ENCODE results near the gene EIF4E2. TPM values are rescaled to one million over a fixed set of nuclear protein-coding genes. Genes with fewer than 3 reads are reported as not detected.

The EIF4E2 gene
- total RNA-seq, 2 donors from 2014 or later = 39.2 to 40.6 TPM

DNA sequence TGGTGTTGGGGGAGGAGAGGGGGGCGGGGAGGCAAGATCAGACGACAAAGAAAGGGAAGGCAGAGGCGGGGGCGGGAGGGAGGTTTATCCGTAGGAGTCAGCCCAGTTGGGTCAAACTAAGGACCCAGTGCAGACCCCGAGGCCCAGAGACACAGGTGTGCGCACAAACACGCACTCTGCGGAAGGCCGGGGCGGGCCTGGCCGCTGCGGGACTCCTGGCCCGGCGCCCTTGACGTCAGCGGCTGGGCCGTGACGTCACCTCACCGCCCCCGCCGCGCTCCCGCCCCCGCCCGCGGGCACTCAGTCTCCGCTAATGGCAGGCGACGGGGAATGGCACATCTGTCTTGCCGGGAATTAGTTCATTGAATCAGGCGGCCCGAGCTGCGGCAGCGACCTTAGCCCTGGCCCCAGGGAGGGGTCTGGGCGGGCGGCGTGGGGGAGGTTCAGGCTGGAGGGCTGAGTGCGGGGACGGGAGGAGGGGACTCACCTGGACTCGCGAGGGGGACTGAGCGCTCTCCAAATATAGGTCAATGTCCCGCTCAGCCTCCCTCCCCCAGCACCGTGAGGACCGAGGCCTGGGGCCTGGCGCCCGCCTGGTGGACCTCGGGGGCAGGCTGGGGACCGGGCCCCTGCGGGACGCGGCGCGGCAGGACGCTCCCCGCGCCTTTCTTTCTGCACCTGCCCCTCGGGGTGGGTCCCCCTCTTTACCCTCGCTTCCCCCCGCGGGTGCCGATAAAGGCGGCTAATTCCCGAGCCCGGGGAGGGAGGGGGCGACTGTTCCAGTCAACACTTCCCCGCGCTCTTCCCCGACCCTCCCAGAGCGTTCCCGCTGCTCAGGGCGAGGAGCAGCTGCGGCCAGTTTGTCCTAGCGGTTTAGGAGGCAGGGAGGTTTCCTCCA is 47.3 kb upstream of the EIF4E2 start:
- Histone ChIP-seq H3K27me3 (replicated peaks; ENCODE audit: insufficient read depth) (no peaks in the 10 kb centered on the region), H3K9me3 (no peaks in the 10 kb centered on the region), H3K27ac (no peak overlapping the region), H3K4me3 (peak overlapping the region; percentile 24 to 43), H3K4me1 (replicated peaks) (no peaks in the 10 kb centered on the region), H3K36me3 (no peaks in the 10 kb centered on the region)
- TF ChIP-seq POLR2A (IDR thresholded peaks at IDR 0.05) (no peak), POLR2AphosphoS5 (IDR thresholded peaks at IDR 0.05) (no peak)
- TF ChIP-seq, protein P1, sequence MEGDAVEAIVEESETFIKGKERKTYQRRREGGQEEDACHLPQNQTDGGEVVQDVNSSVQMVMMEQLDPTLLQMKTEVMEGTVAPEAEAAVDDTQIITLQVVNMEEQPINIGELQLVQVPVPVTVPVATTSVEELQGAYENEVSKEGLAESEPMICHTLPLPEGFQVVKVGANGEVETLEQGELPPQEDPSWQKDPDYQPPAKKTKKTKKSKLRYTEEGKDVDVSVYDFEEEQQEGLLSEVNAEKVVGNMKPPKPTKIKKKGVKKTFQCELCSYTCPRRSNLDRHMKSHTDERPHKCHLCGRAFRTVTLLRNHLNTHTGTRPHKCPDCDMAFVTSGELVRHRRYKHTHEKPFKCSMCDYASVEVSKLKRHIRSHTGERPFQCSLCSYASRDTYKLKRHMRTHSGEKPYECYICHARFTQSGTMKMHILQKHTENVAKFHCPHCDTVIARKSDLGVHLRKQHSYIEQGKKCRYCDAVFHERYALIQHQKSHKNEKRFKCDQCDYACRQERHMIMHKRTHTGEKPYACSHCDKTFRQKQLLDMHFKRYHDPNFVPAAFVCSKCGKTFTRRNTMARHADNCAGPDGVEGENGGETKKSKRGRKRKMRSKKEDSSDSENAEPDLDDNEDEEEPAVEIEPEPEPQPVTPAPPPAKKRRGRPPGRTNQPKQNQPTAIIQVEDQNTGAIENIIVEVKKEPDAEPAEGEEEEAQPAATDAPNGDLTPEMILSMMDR (IDR thresholded peaks at IDR 0.05) = no peak
- WGBS = 1% methylated on average over 67 of the region's 75 CpGs
- intact Hi-C loops (cut with DNase I) = no loop called here
- DNase-seq (ENCODE audit: low spot score) = no peak

DNA sequence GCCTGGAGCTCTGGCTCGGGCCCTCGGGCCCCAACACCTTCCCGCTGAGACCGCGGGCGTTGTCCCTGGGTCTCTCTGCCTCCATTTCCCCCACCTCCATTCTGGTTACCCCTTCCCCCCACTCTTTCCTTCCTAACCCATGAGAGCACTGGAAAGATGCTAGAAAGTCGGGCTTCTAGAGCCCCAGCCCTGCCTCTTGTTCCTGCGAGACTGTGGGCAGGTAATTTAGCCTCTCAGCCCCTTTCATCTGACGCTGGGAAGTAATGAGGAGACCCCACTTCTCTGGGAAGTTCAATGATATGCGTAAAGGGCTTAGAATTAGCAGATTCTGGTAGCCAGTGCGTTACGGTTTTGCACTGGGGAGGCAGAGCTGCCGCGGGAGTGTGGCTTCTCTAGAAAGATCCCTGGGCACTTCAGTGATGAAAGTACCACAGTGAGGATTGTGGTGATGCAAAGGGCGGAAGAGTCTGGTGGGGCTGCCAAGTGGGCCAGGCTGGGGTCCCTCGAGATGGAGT is 46.6 kb upstream of the EIF4E2 start:
- H3K27ac ChIP-seq = no peak overlapping the region
- no peaks in the 10 kb centered on the region for H3K36me3 ChIP-seq

DNA sequence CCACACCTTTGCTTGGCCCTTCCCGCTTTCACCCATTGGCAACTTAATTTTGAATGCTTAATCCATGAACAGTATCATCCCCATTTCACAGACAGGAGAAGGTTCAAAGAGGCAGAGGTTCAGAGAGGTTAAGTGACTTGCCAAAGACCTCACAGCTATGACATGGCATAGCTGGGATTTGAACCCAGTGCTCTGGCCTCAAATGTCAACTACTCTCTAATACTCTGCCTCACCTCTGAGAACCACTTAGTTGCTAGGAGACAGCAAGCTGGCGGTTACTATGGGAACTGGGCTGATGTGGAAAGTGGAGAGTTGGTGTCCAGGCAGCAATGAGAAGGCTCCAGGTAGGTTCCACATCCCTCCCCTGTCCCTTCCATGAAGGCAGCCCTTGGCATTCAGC is 46.1 kb upstream of the EIF4E2 start:
- Histone ChIP-seq H3K4me1 (replicated peaks) (no peaks in the 10 kb centered on the region), H3K9me3 (no peaks in the 10 kb centered on the region), H3K27me3 (replicated peaks; ENCODE audit: insufficient read depth) (no peaks in the 10 kb centered on the region), H3K4me3 (no peak overlapping the region), H3K27ac (no peak overlapping the region), H3K36me3 (no peaks in the 10 kb centered on the region)
- intact Hi-C loops (cut with DNase I) = no loop called here
- DNase-seq (ENCODE audit: low spot score) = no peak
- WGBS = 93% methylated on average over 2 of the region's 2 CpGs
- TF ChIP-seq, protein P1 (IDR thresholded peaks at IDR 0.05) = no peak

More for the DNA sequence above, 46.6 kb upstream of the EIF4E2 start:
- intact Hi-C loops (cut with DNase I) = no loop called here
- Histone ChIP-seq H3K9me3 (no peaks in the 10 kb centered on the region), H3K4me3 (peak overlapping the region in 1 of 2 donors; percentile 43), H3K27me3 (replicated peaks; ENCODE audit: insufficient read depth) (no peaks in the 10 kb centered on the region), H3K4me1 (replicated peaks) (no peaks in the 10 kb centered on the region)
- TF ChIP-seq POLR2AphosphoS5 (IDR thresholded peaks at IDR 0.05) = no peak
- TF ChIP-seq POLR2A (IDR thresholded peaks at IDR 0.05) = no peak
- TF ChIP-seq, protein P1 (IDR thresholded peaks at IDR 0.05) = no peak
- whole genome bisulfite sequencing = 44% methylated on average over 16 of the region's 16 CpGs
- no peak for DNase-seq (ENCODE audit: low spot score)

DNA sequence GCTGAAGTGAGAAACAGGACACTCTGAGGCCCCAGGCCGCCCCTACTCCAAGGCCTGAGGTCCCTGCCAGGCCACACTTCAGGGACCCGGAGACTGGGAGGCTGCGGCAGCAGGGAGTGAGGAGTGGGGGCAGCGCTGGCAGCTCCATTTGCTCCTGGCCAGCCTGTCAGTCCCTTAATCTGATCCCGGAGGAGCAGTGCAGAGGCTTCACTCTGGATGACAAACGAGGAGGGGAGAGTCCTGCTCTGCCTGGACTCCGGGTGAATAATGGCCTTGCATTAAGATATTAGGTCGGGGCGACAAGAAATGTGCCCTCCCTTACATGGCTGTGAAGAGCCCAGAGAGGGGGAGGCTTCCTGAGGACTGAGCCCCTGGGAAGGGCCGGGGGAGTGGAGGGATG is 44.6 kb upstream of the EIF4E2 start:
- Histone ChIP-seq H3K27ac (no peak overlapping the region), H3K36me3 (no peaks in the 10 kb centered on the region), H3K4me1 (replicated peaks) (no peaks in the 10 kb centered on the region), H3K9me3 (no peaks in the 10 kb centered on the region), H3K4me3 (no peak overlapping the region), H3K27me3 (replicated peaks; ENCODE audit: insufficient read depth) (no peaks in the 10 kb centered on the region)
- intact Hi-C loops (cut with DNase I) = no loop called here
- no peak for DNase-seq (ENCODE audit: low spot score)
- no peak for TF ChIP-seq POLR2A (IDR thresholded peaks at IDR 0.05)
- TF ChIP-seq, protein P1 (IDR thresholded peaks at IDR 0.05) = no peak
- TF ChIP-seq POLR2AphosphoS5 (IDR thresholded peaks at IDR 0.05) = no peak
- WGBS = 66% methylated on average over 10 of the region's 10 CpGs

DNA sequence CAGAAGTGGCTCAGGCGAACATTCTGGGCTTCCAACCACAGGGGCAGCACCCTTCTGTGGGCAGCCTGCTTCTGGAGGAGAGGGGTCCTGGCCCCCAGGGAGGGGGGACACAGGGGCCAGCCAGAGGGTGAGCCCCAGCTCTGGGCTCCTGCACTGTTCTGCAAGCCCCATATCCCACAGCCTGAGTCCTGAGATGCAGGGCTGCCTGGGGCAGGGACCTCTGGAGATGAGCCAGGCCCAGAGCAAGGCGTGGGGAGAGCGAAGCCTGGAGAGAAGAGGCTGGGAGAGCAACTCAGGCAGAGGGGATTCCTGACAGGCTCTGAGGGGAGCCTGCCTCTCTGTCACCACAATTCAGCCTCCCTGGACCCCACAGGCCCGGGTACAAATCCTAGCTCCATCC is 43.8 kb upstream of the EIF4E2 start:
- no peaks in the 10 kb centered on the region for H3K27me3 ChIP-seq (replicated peaks; ENCODE audit: insufficient read depth)
- intact Hi-C loops (cut with DNase I) = no loop called here
- TF ChIP-seq POLR2AphosphoS5 (IDR thresholded peaks at IDR 0.05) = no peak
- no peak for TF ChIP-seq POLR2A (IDR thresholded peaks at IDR 0.05)
- TF ChIP-seq, protein P1 (IDR thresholded peaks at IDR 0.05) = no peak

More for the DNA sequence above, 43.8 kb upstream of the EIF4E2 start:
- H3K4me3 ChIP-seq = no peak overlapping the region
- H3K9me3 ChIP-seq = no peaks in the 10 kb centered on the region
- no peak overlapping the region for H3K27ac ChIP-seq
- no peaks in the 10 kb centered on the region for H3K36me3 ChIP-seq
- no peaks in the 10 kb centered on the region for H3K4me1 ChIP-seq (replicated peaks)
- 84% methylated on average over 4 of the region's 4 CpGs for WGBS
- DNase-seq (ENCODE audit: low spot score) = no peak

All from prostate gland (tissue), 2 donors.